Regular cardiac myocyte (primary cell): ENCODE data around the gene PXN. TPM values are rescaled to one million over a fixed set of nuclear protein-coding genes. Genes with fewer than 3 reads are reported as not detected.

ENCODE experiments used
- total RNA-seq: library from RNA; depleted of rRNA; stranded (reverse); fragments of >200 nt; gene quantifications from 2 replicates; pipeline ENCODE4 v1.2.3, GENCODE V29; 2014

The PXN gene
- 15.8 and 60.2 TPM in 2 replicates for total RNA-seq

DNA sequence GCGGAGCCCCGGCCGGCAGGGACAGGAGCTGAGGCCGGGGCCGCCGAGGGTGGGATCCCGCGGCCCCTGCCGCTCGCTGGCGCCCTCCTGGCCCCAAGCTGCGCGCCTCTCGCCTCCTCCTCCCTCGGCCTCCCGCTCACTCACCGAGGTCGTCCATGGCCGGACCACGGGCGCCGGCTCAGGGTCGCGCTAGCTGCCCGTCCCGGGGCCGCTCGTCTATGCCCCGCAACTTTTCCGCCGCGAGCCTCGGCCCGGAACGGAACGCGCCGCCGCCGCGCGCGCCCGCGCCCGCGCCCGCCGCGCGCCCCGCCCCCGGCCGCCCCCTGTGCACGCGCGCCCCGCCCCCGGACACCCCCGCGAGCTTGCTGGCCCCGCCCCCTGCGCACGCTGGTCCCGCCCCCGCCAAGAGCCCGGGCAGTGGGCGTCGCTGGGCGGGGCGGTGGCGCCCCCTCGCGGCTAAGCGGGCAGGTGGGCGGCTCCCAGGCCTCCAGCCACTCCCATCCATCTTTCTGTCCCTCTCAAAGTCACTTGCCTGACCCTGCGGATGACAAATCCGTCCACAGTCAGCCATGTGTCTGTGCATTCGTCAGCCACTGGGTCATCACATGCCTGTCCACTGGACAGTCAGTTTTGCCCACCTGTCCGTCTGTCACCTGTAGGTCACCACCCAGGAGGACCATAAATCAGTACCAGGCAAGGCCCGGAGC, at the start of gene PXN:
TSS of gene PXN (minus strand) at position 258 of the 707 bp plus-strand sequence. CDS start at position 157, 101 bp downstream.

DNA sequence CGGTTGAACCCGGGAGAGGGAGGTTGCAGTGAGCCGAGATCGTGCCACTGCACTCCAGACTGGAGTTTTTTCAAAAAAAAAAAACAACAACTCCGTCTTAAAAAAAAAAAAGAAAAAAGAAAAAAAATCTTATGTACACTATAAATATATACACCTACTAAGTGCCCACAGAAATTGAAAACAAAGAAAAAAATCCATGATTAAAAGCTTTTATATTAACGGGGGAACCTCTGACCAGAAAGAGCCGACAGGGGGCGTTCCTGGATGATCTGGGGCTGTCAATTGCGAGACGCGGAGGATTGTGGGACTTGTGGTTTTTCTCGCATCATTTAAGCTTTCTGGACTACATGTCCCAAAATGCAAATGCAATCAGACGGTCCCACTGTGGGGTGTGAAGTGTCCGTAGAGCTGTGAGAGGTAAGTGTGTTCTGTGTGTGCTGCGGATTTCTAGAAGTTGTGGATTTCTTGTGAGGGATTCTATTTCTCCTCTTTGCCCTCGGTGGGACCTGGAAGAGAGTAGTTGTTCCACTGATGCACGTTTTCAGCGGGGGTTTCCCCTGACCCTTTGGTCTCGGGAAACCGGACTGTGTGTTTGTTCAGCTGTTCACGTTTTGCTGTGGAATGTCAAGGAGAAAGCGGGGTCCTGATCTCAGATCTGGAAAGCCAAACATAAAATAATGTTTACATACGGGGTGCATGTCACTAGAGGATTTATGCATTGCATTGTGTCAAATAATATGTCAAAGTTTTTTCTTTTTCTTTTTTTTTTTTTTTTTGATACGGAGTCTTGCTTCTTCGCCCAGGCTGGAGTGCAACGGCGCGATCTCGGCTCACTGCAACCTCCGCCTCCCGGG, 36.7 kb upstream of the PXN start, which contains the start of gene SIRT4:
TSS of gene SIRT4 (plus strand) at position 360 of the 854 bp plus-strand sequence. CDS start 1,241 bp downstream, outside the sequence.

DNA sequence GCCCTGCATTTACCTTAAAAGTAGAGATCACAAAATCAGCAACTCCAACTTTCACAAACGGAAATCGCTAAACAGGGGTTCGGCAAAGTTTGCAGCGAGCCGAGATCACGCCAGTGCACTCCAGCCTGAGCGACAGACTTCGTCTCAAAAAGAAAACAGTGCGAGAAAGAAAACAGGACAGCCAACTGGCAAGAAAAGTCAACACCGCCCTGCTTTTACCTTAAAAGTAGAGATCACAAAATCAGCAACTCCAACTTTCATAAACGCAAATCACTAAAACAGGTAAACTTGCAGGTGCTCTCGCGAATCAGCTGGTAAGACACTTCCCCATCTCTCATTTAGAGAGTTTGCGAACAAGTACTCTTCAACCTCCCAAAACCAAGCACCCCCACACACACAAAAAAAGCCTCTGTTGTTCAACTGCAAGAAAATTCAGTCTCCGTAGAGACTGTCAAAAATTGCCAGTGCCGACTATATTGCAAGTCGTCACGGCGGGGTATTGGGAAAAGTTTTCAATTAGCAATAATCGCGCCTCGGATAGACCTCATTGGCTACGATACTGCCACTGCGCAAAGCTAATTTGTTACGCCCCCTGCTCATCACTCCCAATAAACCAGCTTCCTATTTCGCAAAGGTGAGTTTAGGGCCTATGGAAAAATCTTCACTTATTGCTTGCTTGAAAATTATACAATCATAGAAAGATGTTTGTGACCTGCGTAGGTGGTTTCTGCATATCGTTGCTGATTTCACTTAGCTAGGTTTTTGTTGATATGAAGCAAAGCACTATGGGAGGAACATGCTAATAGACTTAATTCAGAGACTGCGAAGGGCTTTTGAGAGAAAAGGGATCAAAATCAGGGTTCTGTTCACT, 27.4 kb upstream of the PXN start, which contains the start of gene RNU4-1:
TSS of gene RNU4-1 (minus strand) at position 577 of the 871 bp plus-strand sequence.

DNA sequence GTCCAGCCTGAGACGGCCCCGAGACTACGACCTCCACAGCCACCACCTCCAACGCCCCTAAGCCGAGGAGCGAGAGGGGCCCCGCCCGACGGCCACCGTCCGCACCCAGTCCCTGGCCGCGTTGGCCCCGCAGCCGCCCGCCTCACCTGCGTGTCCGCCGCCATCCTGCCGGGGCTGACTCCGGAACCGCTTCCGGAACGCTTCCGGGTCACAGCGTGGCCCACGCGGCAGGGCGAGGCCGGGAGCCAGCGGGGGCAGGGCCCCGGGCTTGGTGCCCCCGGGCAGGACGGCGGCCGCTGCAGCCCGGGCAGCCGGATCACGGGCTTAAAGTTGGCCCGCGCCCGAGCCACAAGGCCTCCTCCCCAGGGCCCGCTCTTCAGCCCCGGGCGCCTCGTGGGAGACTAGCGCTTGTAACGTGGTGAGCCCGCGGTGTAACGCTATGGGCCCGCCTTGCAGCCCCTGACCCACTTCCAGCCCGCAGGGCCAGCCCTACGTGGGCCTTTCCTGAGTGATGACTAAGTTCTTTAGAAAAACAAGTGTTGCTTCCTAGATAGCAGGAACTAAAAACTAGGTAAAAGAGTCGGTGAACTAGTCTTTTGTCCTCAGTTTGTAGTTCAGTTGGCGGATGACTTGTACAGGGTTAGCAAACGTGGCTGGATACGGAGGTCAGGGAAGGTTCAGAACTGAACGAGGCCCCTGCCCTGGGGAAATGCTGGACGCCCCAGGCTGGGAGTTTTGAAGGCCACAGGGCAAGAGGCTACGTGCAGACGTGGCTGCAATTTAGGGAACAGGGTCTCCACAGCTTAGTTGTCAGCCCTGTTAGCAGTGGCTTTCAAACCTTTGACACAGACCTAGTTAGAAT, 70.8 kb downstream of the PXN start, which contains the start of gene GCN1:
TSS of gene GCN1 (minus strand) at position 182 of the 862 bp plus-strand sequence. CDS start at position 164, 18 bp downstream.

Other genes with a start within 250 kb of the PXN start
- gene RAB35, start 149.0 kb downstream of the PXN start, total RNA-seq, result 18.9 and 31.1 TPM in 2 replicates
- gene GCN1, start 71.0 kb downstream of the PXN start, total RNA-seq, result 102 and 140 TPM in 2 replicates
- 3,129 and 4,573 TPM in 2 replicates for gene RPLP0, start 64.6 kb downstream of the PXN start, total RNA-seq
- gene RNU4-2, start 26.2 kb upstream of the PXN start, total RNA-seq, result under 0.01 TPM in 2 replicates
- under 0.01 TPM in 1 of 2 replicates, not detected in the other for gene RNU4-1, start 27.5 kb upstream of the PXN start, total RNA-seq
- gene SIRT4, start 36.6 kb upstream of the PXN start, total RNA-seq, result 0.96 and 2.8 TPM in 2 replicates
- gene PLA2G1B, start 62.0 kb upstream of the PXN start, total RNA-seq, result not detected in 2 replicates
- gene MSI1, start 103.4 kb upstream of the PXN start, total RNA-seq, result not detected in 2 replicates
- gene COX6A1, start 172.4 kb upstream of the PXN start, total RNA-seq, result 729 and 777 TPM in 2 replicates
- gene TRIAP1, start 180.7 kb upstream of the PXN start, total RNA-seq, result 17.5 and 47.0 TPM in 2 replicates
- gene GATC, start 180.7 kb upstream of the PXN start, total RNA-seq, result 18.4 and 24.0 TPM in 2 replicates
- gene SRSF9, start 204.0 kb upstream of the PXN start, total RNA-seq, result 167 and 251 TPM in 2 replicates
- 169 and 450 TPM in 2 replicates for gene DYNLL1, start 230.4 kb upstream of the PXN start, total RNA-seq